Lung (tissue), 12 donors: ENCODE measurements around the gene SLC35C1. TPM values are rescaled to one million over a fixed set of nuclear protein-coding genes. Genes with fewer than 3 reads are reported as not detected.

Experiments used
- ATAC-seq: fragments of 200-7000 bp; cut with Tn5 transposase; one replicate; pipeline ENCODE4 v1.9.1; 2020; ENCODE audit warnings: moderate number of reproducible peaks; ENCODE audit not compliant: insufficient read depth, low FRiP score
- DNase-seq, 3 donors: peaks; one replicate each; pipeline ENCODE4 v3.0.0-alpha.2; 2013 to 2017
- H3K27ac ChIP-seq, 2 donors: one replicate each; pipeline ENCODE4 v1.5.1; 2013; ENCODE audit warnings: mild to moderate bottlenecking in 2 of 2, moderate library complexity in 2 of 2, control low read depth in 1 of 2, inconsistent platforms in 1 of 2, low read depth in 1 of 2, low read length in 1 of 2
- H3K27me3 ChIP-seq, 3 donors: one replicate each; pipeline ENCODE4 v1.5.1; 2013; ENCODE audit warnings: low read length in 2 of 3; ENCODE audit not compliant: control insufficient read depth in 3 of 3, insufficient read depth in 3 of 3
- H3K36me3 ChIP-seq, 4 donors: one replicate each; pipeline ENCODE4 v1.5.1; 2013; ENCODE audit warnings: low read length in 4 of 4, mild to moderate bottlenecking in 1 of 4, moderate library complexity in 1 of 4; ENCODE audit not compliant: control insufficient read depth in 4 of 4, insufficient read depth in 4 of 4
- H3K4me1 ChIP-seq, 5 donors: one replicate each; pipeline ENCODE4 v1.5.1; 2013; ENCODE audit warnings: low read length in 5 of 5, mild to moderate bottlenecking in 2 of 5, moderate library complexity in 1 of 5; ENCODE audit not compliant: control insufficient read depth in 5 of 5, insufficient read depth in 5 of 5
- H3K4me3 ChIP-seq: one replicate; pipeline ENCODE4 v1.5.1; 2013; ENCODE audit warnings: mild to moderate bottlenecking, control low read depth, moderate library complexity
- H3K9ac ChIP-seq, 2 donors: one replicate each; pipeline ENCODE4 v1.5.1; 2013; ENCODE audit warnings: low read length in 2 of 2, control low read depth in 1 of 2; ENCODE audit not compliant: insufficient read depth in 1 of 2
- H3K9me3 ChIP-seq, 4 donors: one replicate each; pipeline ENCODE4 v1.5.1; 2013; ENCODE audit warnings: low read length in 3 of 4, mild to moderate bottlenecking in 1 of 4, moderate library complexity in 1 of 4; ENCODE audit not compliant: control insufficient read depth in 4 of 4, insufficient read depth in 3 of 4
- CTCF ChIP-seq: IDR thresholded peaks from 2 replicates; pipeline ENCODE4 v1.5.1; 2012; ENCODE audit warnings: mild to moderate bottlenecking; ENCODE audit errors: control extremely low read depth, extremely low read depth
- WGBS, 2 donors: extraction: QIAGEN DNeasy Blood & Tissue Kit; methylation state at CpG; one replicate each; pipeline ENCODE4 v1.1.7; 2013; 5-methylcytosine and 5-hydroxymethylcytosine counted together
- polyA plus RNA-seq, 2 donors: library from polyadenylated mRNA; stranded (reverse); fragments of 200-250 nt; gene quantifications; one replicate each; pipeline ENCODE4 v1.2.1, GENCODE V29; 2013
- total RNA-seq, 2 donors: library from RNA; depleted of rRNA in 1 of 2; stranded (reverse); fragments of >200 nt in 1 of 2; gene quantifications; one replicate each; pipeline ENCODE4 v1.2.1, GENCODE V29; 2014 to 2021
- donor health status: control.
- donor health status: control.
- donor health status: Bipolar disorder and iron deficiency.
- donor health status: healthy.
- donor health status: DM: yes; HTN: yes; CAD: no.

The SLC35C1 gene
- total and polyA plus RNA-seq, 4 donors = 5.4 to 35.9 (median 24.1) TPM

GRCh38 chr11:45860764-45861510 lies 56.0 kb downstream of the SLC35C1 start:
- no peaks in the 10 kb centered on the region for H3K9me3 ChIP-seq
- no peak overlapping the region for H3K4me3 ChIP-seq
- H3K27me3 ChIP-seq = no peaks in the 10 kb centered on the region
- DNase-seq = no peak
- ATAC-seq = no peak
- H3K36me3 ChIP-seq = peaks cover 13 to 52% (median 34%) of the 10 kb centered on the region in 4 donors
- peak overlapping the region; percentile 17 to 63 for H3K27ac ChIP-seq
- peaks cover 23 to 40% (median 33%) of the 10 kb centered on the region in 5 donors for H3K4me1 ChIP-seq
- 68 to 78% methylated on average over 10 of the region's 10 CpGs for WGBS, 2 donors
- no peak for TF ChIP-seq CTCF
- no peak overlapping the region for H3K9ac ChIP-seq

Other genes with a start within 250 kb of the SLC35C1 start
- gene CHST1, start 139.5 kb upstream of the SLC35C1 start, total RNA-seq = 1 to 10 TPM; 1.8 to 2.4 TPM
- gene CHST1, start 139.5 kb upstream of the SLC35C1 start, polyA plus RNA-seq = 1 to 10 TPM; 1.7 to 2.0 TPM
- gene CRY2, start 42.3 kb downstream of the SLC35C1 start, total RNA-seq = 10 to 100 TPM; 51.5 to 55.0 TPM
- gene CRY2, start 42.3 kb downstream of the SLC35C1 start, polyA plus RNA-seq = 10 to 100 TPM; 16.2 to 16.9 TPM
- 10 to 100 TPM in 1 of 2 donors, 1 to 10 TPM in 1; 5.1 to 15.4 TPM for gene MAPK8IP1, start 80.5 kb downstream of the SLC35C1 start, total RNA-seq
- 1 to 10 TPM; 4.7 to 6.3 TPM for gene MAPK8IP1, start 80.5 kb downstream of the SLC35C1 start, polyA plus RNA-seq
- under 1 TPM; 0.51 to 0.67 TPM for gene FREY1, start 102.1 kb downstream of the SLC35C1 start, total RNA-seq
- gene FREY1, start 102.1 kb downstream of the SLC35C1 start, polyA plus RNA-seq = under 1 TPM; 0.15 to 0.28 TPM
- gene PEX16, start 112.7 kb downstream of the SLC35C1 start, total RNA-seq = 10 to 100 TPM; 14.2 to 34.8 TPM
- gene PEX16, start 112.7 kb downstream of the SLC35C1 start, polyA plus RNA-seq = 10 to 100 TPM; 36.9 to 38.2 TPM
- gene LARGE2, start 117.5 kb downstream of the SLC35C1 start, total RNA-seq = 10 to 100 TPM in 1 of 2 donors, 1 to 10 TPM in 1; 2.4 to 16.3 TPM
- gene LARGE2, start 117.5 kb downstream of the SLC35C1 start, polyA plus RNA-seq = 10 to 100 TPM; 12.8 to 18.4 TPM